Stimulated activated CD8-positive, alpha-beta memory T cell treated with anti-CD3 and anti-CD28 coated beads, Interleukin-7, amount 100 ng/mL, for 4 hours (primary cell): ENCODE measurements around the gene SAA2.
"Not testable (repeated sequence)": the region's sequence is repeated elsewhere in the genome, so short reads cannot be mapped to it uniquely, and the experiment has no call there.

Source experiments
- DNase-seq, 2 donors: peaks; one replicate each; pipeline ENCODE4 v3.0.0-alpha.2; 2020; ENCODE audit warnings: low read depth in 2 of 2

SAA2 gene

DNA sequence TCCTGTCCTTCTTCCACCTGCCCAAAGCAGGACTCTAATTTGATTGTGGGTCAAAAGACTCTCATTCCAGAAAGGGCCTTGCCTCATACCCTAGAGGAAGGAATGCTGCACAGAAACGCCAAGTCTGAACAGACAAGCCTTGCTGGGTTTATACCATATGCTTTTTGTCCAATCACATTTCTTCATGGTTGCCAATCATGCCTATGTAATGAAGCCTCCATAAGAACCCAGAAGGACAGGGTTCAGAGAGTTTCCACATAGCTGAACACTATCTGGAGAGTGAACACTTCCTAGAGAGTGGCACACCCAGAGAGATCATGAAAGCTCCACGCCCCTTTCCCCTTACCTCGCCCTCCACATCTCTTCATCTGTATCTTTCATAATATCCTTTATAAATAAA is 4.8 kb upstream of the SAA2 start:
- no peak for DNase-seq

DNA sequence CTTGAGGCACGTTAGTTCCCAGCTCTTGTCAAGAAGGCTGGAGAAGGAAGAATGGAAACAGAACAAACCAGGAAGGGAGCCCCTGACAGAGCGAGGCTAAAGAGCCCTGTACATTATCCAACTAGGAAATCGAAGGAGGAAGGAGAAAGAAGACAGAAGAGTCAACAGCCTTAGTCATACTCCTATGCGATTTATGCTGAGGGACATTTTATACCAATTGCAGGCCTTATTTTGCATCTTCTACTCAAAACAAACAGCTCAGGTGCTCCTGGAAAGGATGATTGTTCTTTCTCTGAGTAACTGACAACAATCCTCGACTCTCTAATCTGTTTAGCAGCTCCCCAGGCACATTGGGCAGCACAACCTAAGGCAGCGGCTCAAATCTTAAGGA is 1.3 kb downstream of the SAA2 start:
- not testable (repeated sequence) for DNase-seq

DNA sequence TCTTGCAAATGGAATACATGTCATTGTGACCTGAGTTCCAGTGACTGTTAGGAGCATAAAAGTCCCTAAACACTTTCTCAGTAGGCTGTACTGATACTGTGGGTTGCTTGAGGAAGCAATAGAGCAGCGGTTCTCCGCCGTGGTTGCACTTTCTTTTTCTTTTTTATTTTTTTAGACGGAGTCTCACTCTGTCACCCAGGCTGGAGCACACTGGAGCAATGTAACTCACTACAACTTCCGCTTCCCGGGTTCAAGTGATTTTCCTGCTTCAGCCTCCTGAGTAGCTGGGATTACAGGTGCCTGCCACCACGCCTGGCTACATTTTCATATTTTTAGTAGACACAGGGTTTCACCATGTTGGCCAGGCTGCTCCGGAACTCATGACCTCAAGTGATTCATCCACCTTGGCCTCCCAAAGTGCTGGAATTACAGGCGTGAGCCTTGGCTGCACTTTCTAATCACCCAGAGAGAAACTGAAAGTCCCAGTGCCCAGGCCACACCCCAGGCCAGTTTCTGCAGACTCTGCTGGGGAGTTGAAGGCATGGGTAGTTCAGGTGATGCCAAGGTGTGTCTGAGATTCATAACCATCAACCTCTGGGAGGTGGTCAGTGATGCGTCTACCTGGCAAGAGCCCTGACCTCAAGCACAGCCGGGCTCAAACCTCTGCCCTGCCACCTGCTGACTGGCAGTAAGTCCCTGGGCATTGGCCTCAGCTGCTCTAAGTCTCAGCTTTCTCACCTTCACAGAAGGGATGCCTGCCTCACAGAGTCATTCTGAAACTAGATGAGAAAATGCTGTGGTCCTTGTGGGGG is 1.9 kb downstream of the SAA2 start:
- not testable (repeated sequence) for DNase-seq

DNA sequence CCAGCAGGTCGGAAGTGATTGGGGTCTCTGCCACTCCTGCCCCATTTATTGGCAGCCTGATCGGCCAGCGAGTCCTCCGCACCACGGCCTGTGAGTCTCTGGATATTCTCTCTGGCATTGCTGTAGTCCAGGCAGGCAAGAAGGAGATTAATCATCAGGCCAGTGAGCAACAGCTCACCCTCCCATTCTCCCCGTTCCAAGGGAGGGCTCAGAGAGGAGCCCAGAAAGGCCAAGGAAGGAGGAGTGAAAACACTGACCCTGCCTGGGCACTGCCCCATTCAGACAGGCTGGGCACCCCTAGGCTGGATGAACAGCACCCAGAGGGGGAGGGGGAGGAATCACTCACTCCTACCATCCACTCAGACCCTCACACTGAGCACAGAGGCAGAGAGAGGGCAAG is 3.1 kb downstream of the SAA2 start:
- DNase-seq: no peak

DNA sequence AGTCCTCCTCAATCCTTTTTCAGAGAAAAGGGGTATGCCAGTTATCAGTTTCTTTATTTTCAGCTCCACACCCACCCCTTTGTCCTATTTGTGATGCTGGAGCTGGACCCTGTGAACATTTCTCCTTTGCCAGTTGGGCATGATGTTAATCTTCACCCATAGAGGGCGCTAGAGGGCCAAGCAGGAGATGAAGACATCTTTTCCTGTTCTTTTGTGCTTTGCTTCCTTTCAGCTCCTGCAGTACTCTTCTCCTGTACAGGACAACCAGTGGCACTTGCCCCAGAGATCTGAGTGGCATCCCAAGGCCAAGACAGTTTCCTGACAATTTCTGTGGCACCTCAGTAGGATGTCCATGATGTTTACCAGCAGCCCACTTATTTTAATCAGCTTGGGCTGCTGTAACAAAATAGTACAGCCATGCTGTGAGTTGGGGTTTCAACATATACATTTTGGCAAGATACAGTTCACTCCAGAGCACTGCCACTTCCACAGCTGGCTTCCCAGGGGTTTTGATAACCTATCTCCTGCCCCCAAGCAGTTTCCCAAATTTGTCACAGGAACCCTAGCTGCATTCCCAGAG is 4.6 kb downstream of the SAA2 start:
- peak; percentile 7 to 38 for DNase-seq

DNA sequence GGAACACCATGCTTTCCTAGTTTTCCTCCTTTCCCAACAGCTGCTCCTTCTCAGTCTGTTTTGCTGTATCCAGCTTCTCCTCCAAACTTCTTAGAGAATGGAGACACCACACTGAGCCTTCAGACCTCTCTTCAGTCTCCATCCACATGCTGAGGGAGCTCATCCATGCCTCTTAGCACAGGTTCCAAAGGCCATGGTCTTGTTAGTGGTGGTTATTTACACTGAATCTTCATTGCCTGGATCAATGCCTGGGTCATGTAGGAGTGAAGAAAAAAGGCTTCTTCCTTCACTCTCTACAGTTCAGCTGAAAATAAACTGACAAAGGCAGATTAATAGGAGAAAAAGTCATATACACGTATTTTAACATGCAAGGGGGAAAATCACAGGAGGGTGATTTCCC is 8.8 kb downstream of the SAA2 start:
- DNase-seq: no peak

DNA sequence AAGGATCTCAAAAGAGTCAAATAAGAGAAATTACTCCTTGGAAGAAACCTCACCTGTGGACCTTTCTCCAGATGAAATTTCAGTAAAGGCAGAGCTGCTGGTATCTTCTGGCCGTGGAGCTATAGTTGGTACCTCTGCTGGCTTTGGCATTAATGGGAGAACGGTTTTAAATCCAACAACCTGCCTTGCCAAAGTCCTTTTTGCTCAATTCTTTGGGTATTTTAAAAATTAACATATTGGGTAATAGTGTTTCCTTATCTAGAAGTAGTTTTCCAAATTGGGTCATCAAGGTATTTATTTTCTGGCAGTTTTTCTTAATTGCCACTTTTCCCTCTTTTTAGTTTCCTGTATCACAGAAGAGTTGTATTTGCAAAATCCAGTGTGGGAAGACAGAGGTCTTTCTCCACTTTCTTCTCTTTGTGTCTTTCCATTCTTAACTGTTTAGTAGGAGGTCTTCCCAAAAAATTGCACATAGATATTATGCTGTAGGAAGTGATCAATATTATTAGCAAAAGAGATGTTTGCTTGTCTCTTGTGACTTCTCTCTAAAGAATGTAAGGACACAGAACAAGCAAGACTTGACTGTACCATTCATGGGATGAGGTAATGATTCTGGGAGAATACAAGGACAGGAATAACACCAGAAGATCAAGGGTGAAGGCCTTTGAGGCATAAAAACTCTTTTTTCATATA is 11.7 kb downstream of the SAA2 start, which contains the start of gene SAA4:
SAA4 (minus strand) TSS at position 139 of the 693 bp plus-strand sequence. CDS start 876 bp downstream, outside the sequence.
- no peak for DNase-seq

DNA sequence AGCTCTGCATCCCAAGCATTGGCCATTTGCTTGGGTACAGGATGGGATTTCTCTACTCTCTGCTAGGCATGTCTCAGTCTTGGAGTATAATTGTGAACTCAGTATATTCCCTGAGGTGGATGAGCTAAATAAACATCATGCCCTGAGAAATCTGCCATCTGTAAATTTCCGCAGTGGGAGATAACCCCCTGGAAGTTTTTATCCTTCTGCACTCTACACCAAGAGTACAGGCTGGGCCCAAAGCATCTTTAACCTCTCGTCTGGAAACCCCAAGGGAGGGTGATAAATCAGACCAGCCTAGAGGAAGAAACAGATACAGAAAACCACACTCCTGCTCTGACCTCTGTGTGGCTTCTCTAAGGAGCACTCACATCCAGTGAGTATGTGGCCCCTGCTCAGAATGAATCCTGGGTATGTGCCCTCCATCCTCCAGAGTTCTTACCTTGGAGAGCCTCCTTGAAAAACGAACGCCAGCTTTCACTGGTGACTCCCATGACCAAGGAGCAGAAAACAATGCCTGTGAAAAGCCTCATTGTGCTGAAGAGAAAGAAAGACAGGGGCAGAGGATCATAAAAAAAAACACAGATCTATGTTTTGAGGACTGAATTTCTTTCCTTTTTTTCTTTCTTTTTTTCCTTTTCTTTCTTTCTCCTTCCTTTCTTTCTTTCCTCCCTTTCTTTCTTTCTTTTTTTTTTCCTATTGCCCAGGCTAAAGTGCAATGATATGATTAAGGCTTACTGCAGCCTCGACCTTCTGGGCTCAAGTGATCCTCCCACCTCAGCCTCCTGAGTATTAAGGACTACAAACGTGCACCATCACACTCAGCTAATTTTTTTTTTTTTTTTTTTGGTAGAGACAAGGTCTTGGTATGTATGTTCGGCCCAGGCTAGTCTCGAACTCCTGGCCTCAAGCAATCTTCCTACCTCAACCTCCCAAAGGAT is 12.8 kb downstream of the SAA2 start:
- no peak for DNase-seq

DNA sequence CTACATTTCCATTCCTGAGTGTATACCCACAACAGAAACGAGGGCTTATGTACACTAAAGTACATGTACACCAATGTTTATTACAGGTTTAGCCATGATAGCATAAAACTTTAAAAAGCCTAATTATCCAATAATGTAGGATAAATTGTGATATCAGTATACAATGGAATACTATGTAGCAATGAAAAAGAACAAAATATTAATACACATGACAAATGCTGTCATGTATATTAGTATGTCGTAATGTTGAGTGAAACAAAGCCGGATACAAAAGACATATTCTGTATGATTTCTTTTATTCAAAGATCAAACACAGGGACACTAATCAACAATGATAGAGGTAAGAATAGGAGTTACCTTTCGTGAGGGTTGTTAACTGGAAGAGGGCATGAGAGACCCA is 14.6 kb downstream of the SAA2 start:
- DNase-seq: no peak

DNA sequence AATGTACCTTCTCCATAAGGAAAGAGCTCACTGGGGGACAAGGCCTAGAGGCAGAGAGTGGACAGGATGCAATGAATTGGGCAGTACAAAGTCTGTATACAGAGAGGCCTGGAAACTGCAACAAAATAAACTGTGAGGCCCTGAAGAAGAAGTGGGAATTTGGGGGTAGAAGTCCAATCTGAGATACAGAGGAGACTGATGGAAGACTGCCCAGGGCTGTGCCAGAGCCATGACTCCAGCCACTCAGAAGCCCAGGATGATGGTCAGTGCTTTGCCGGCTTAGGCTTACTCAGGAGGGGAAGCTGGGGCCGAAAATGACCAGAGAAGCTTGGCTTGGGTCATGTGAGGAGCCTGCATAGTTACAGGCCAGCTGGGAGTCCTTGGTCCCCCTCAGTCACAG is 17.6 kb downstream of the SAA2 start:
- DNase-seq: no peak

DNA sequence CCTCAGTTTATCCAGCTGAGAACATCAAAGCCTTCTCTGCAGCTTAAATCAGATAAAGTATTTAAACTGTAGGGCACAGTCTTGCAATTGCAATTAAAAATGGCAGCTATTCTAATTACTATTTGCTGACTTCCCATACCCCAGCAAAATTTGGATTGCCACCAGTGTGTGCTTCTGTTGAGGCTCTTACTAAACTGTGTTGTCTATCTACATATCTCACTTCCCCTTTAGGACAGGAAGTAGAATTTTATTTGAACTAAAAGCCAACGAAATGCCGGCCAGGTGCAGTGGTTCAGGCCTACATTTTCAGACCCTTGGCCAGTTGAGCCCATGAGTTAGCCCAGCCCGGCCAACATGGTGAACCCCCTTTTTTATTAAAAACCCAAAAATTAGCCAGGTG is 19.0 kb downstream of the SAA2 start:
- no peak for DNase-seq

DNA sequence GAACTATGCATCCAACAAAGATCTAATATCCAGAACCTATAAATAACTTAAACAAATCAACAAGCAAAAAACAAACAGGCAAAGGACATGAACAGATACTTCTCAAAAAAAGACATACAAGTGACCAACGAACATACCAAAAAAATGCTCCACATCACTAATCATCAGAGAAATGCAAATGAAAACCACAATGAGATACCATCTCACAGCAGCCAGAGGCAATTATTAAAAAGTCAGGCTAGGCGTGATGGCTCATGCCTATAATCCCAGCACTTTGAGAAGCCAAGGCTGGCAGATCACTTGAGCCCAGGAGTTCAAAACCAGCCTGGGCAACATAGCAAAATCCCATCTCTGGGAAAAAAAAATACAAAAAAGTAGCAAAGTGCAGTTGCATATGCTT is 22.6 kb downstream of the SAA2 start:
- DNase-seq: no peak

DNA sequence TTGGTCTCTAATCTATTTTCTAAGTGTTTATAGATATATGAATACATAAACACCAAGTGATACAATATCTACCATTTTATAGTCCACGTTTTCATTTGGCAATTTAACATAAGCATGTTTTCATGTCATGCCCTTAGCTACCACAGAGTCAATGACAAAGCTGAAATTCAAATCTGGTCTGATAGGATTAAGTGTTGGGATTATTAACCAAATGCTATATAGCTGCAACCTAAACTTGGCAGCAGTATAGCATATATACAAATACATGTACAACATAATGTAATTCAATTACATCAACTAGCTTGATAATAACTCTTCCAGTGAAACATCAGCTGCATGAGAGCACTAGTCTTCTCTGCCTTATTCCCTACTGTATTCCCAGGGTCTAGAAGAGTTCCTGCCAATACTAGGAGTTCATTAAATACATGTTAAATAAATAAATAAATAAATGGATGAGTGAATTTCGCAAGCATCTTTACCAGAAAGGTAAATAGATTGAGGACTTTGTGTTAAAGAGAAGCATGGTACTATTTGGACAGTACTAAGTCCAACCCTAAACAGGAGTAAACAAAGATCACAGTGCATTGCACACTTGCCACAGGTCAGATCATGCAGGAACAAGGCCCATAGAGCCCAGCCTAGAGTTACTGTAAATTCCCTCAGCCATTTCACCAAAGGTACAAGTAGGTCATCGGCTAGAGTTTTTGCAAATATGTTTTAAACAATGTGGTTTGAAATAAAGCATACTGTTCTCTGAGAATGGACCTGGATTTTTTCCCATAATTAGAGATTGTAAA is 24.7 kb downstream of the SAA2 start:
- no peak for DNase-seq

DNA sequence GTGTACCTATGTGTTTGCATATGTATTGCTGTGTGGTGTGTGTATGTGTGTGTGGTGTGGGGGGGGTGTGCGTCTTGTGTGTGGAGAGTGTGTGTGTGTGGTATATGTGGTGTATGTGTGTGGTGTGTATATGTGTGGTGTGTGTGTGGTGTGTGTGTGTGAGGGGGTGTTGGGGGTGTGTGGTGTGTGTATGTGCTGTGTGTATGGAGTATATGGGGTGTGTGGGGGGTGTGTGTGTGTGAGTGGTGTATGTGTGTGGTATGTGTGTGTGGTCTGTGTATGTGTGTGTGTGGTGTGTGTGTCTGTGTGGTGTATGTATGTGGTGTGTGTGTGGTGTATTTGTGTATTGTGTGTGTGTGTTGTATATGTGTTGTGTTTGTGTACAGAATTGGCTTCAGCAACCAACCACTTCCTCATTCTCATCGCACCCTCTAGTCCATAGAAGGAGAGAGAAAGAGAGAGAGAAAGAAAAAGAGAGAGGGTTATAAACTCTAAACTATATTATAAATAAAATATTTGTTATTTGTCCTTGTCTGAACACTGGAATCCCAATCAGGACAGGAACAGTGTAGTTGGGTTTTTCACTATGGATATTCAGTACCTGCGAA is 25.6 kb downstream of the SAA2 start:
- DNase-seq: no peak

DNA sequence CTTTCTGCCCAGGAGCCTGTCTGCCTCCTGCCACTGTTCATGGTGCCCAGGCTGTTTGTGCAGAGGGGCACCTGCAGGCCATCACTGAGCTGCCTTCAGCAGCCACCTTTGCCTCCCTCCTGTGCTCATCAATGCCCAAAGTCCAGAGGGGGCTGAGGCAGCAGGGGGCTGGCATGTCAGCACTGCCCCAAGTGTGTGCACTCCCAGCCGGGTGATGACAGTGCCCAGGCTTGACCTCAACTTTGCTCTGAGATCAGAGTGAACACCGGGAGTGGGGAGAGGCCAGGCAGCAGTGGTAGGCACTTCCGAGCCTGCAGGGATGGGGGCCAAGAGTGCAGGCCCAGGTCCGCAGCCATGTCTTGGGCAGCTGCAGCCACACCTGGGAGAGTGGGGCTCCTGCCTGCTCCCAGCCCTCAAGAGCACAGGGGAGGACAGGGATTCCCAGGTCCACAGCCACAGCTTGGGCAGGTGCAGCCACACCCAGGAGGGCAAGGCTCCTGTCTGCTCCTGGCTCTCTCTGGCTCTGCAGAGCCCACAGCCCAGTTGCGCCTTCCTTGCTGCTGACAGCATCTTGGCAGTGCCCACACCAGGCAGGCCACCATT is 27.1 kb downstream of the SAA2 start:
- DNase-seq: no peak

DNA sequence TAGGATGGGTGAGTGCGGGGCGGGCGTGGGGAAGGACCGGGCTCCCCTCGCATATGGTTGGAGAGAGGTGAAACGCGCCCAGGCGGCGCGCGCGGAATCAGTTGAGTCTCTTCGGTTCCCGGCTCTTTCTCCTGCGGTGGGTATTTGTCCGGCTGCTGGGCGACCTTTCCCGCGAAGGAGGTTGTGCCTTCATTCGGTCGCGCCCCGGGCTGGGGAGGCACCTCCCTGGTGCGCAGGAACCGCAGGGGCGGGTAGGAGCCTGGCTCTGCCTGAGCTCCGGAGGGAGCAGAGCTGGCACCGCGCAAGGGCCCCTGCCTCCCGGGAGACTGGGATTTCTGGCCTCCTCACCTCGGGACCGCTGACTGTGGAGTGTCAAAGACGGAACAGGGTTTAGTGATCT is 39.4 kb downstream of the SAA2 start:
- no peak for DNase-seq

DNA sequence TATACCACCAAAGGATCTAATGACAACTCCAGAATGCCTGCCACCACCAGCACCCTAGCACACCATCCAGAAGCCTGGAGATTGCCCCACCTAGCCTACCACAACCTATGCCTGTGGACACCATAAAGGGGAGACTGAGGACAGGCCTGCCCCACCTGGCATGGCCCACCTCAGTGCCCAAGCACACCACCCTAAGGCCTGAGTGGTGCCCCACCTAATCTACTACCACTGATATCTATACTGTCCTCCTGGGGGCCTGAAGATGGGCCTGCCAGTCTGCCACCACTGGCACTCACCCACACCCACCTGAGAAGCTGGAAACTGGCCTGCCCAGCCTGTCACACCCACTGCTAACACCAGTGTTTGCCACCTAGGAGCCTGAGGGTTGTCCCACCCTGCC is 43.7 kb downstream of the SAA2 start:
- DNase-seq: no peak

DNA sequence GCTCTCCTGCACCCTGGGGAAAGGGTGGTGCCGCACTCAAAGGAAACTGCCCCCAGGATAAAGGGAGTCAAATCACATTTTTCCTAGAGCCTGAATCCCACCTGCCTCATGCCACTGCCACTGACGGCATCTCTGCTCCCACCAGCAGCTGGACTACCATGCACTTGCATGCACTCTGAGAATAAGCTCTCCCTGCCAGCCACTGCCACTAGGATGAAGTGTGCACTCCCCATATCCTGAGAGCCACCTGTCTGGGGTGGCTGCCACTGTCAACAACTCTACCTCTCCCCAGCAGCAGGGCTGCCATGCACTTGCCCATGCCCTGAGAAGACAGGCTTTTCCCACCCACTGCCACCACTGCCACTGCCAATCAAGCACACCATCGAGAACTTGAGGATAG is 44.2 kb downstream of the SAA2 start:
- no peak for DNase-seq

DNA sequence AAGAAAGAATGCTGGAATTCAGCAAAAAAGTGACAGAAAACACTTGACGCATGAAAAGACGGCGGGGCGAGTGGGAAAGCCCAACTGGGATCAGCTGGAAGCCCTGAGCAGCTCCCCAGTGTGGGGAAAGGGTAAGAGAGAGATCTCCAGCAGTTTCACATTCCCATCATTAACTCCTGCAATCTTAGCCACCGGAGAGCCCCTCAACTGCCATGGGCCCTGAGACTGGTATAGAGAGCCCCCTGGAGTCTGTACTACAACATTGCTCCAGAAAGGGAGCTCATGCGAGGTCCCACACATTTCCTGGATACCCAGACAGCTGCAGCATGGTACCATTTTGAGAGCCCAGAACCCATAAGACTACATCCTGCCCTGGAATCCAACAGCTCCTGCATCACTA is 44.7 kb downstream of the SAA2 start:
- DNase-seq: no peak

DNA sequence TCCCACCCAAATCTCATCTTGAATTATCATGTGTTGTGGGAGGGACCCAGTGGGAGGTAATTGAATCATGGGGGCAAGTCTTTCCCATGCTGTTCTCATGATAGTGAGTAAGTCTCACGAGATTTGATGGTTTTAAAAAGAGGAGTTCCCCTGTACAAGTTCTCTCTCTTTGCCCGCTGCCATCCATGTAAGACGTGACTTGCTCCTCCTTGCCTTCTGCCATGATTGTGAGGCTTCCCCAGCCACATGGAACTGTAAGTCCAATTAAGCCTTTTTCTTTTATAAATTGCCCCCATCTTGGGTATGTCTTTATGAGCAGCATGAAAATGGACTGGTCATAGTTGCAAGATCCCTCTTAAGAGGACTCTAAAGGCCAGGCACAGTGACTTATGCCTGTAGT is 50.7 kb downstream of the SAA2 start:
- DNase-seq: not testable (repeated sequence)
